HUES6 (cell line): ENCODE data around the gene MEN1.
A peak's percentile ranks its signal among the peaks of the same experiment; 100 is the strongest.

ENCODE experiments used
- H3K27ac ChIP-seq: 2 replicates; pipeline ENCODE4 v1.7.0; 2013; ENCODE audit warnings: low read depth, mild to moderate bottlenecking, low read length, inconsistent platforms
- H3K27me3 ChIP-seq: 2 replicates; pipeline ENCODE4 v1.6.1; 2013; ENCODE audit warnings: low read length; ENCODE audit not compliant: control insufficient read depth, insufficient read depth
- H3K36me3 ChIP-seq: 2 replicates; pipeline ENCODE4 v1.6.1; 2013; ENCODE audit warnings: low read length; ENCODE audit not compliant: control insufficient read depth, insufficient read depth
- H3K4me1 ChIP-seq: 2 replicates; pipeline ENCODE4 v1.6.1; 2013; ENCODE audit warnings: low read length; ENCODE audit not compliant: control insufficient read depth, insufficient read depth
- H3K4me3 ChIP-seq: 2 replicates; pipeline ENCODE4 v1.5.1; 2013; ENCODE audit warnings: low read depth, low read length
- H3K9ac ChIP-seq: one replicate; pipeline ENCODE4 v1.6.1; 2013; ENCODE audit warnings: mild to moderate bottlenecking, low read length
- H3K9me3 ChIP-seq: 2 replicates; pipeline ENCODE4 v1.6.1; 2013; ENCODE audit warnings: low read depth, low read length; ENCODE audit not compliant: control insufficient read depth, insufficient read depth

The MEN1 gene

DNA sequence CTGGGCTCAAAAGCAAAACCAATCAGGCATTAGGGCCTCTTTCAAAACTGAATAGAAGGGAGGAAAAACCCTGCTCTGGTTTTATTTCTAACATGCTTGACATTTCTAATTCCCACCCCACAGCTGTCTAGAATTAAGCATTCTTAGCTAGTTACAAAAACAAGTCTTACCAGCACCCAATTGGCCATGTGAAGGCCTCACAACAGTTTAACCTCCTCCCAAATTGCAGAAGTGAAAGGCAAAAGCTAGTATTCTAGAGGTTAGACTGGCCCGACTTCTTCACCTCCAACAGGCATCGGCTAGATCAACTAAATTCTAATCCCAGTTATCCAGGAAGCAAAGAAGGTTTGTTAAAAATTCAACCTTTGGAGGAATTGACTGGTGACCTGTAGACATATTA, 38.5 kb downstream of the MEN1 start:
- Histone ChIP-seq H3K9me3 (no peaks in the 10 kb centered on the region), H3K4me1 (peaks cover 8% of the 10 kb centered on the region)

GRCh38 chr11:64770120-64770519, 40.2 kb downstream of the MEN1 start:
- H3K36me3 ChIP-seq = peaks cover 95% of the 10 kb centered on the region
- H3K4me3 ChIP-seq = no peak overlapping the region
- no peaks in the 10 kb centered on the region for H3K27me3 ChIP-seq
- H3K27ac ChIP-seq = no peak overlapping the region
- no peak overlapping the region for H3K9ac ChIP-seq
- H3K4me1 ChIP-seq = peaks cover 14% of the 10 kb centered on the region
- no peaks in the 10 kb centered on the region for H3K9me3 ChIP-seq

More for the DNA sequence above, 38.5 kb downstream of the MEN1 start:
- H3K27me3 ChIP-seq = no peaks in the 10 kb centered on the region
- H3K27ac ChIP-seq = no peak overlapping the region
- peaks cover 100% of the 10 kb centered on the region for H3K36me3 ChIP-seq
- no peak overlapping the region for H3K9ac ChIP-seq
- H3K4me3 ChIP-seq = no peak overlapping the region

GRCh38 chr11:64769283-64769682, 41.1 kb downstream of the MEN1 start:
- Histone ChIP-seq H3K9ac (no peak overlapping the region), H3K36me3 (peaks cover 95% of the 10 kb centered on the region), H3K9me3 (no peaks in the 10 kb centered on the region), H3K4me3 (no peak overlapping the region), H3K27ac (no peak overlapping the region), H3K4me1 (peaks cover 22% of the 10 kb centered on the region), H3K27me3 (no peaks in the 10 kb centered on the region)

- Histone ChIP-seq H3K9ac (no peak overlapping the region), H3K36me3 (peaks cover 95% of the 10 kb centered on the region), H3K4me1 (peaks cover 32% of the 10 kb centered on the region), H3K27me3 (no peaks in the 10 kb centered on the region), H3K9me3 (no peaks in the 10 kb centered on the region), H3K4me3 (no peak overlapping the region), H3K27ac (no peak overlapping the region)
Measured at GRCh38 chr11:64768300-64768694, 42.1 kb downstream of the MEN1 start.

DNA sequence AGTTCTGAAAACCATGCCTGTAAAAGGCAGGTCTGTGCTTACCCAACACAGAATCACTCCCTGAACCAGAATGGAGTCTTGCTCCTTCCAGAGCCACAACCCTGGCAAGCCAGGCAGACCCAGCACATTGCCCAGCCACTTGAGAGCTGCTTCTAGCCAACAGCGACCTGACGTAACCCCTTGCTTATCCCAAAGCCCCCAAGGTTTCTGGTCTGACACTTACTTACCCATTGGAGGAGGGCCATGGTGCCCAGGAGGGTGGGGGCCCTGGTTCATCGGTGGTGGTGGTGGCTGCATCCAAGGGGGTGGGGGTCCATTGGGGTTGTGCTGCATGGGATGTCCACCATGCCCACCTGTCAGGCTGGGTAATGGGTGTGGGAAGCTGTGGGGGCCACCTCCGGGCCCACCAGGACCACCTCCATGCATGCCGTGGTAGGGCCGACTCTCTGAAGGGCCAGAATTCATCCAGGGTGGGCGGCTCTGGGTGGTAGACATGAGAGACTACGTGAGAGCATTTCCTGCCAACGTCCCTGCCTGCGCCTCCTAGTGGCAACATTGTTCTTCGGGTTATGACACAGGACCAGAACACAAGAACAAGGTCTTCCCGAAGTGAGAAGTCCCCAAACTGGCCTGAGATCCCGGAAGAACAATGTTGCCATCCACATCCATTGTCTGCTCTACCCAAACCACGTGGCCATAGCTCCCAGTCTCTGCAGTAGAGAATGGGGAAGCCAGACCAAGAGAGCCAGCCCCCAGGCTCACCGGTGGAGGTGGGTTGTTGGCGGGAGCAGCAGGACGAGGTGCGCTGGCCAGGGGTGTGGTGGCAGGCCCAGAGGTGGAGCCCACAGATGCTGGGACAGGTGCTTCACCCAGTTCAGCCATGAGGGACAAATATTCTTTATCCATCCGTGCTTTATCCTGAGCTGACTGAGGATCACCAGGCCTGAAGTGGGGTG, 42.7 kb downstream of the MEN1 start:
- peaks cover 39% of the 10 kb centered on the region for H3K4me1 ChIP-seq
- H3K9me3 ChIP-seq = no peaks in the 10 kb centered on the region
- peaks cover 92% of the 10 kb centered on the region for H3K36me3 ChIP-seq
- no peak overlapping the region for H3K9ac ChIP-seq
- H3K27ac ChIP-seq = no peak overlapping the region
- H3K27me3 ChIP-seq = no peaks in the 10 kb centered on the region
- no peak overlapping the region for H3K4me3 ChIP-seq

DNA sequence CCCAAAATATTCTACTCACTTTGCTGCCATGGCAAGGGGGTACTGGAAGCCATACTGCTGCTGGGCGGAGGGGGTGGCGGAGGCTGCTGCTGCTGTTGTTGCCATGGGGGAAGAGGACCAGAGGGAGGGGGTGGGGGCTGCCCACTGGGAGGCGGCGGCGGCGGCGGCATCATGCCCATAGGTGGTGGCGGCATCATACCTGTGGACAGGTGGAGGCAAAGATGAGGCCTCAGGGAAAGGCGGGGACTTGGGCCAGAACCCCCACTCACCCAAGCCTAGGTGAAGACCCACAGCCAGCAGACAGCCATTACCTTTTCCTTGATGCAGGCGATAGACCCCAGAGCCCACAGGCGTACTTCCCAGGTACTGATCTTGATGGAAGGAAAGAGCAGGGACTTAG, 43.5 kb downstream of the MEN1 start:
- Histone ChIP-seq H3K9ac (no peak overlapping the region), H3K4me1 (peaks cover 46% of the 10 kb centered on the region), H3K4me3 (no peak overlapping the region), H3K9me3 (no peaks in the 10 kb centered on the region), H3K36me3 (peaks cover 84% of the 10 kb centered on the region), H3K27me3 (no peaks in the 10 kb centered on the region), H3K27ac (no peak overlapping the region)

DNA sequence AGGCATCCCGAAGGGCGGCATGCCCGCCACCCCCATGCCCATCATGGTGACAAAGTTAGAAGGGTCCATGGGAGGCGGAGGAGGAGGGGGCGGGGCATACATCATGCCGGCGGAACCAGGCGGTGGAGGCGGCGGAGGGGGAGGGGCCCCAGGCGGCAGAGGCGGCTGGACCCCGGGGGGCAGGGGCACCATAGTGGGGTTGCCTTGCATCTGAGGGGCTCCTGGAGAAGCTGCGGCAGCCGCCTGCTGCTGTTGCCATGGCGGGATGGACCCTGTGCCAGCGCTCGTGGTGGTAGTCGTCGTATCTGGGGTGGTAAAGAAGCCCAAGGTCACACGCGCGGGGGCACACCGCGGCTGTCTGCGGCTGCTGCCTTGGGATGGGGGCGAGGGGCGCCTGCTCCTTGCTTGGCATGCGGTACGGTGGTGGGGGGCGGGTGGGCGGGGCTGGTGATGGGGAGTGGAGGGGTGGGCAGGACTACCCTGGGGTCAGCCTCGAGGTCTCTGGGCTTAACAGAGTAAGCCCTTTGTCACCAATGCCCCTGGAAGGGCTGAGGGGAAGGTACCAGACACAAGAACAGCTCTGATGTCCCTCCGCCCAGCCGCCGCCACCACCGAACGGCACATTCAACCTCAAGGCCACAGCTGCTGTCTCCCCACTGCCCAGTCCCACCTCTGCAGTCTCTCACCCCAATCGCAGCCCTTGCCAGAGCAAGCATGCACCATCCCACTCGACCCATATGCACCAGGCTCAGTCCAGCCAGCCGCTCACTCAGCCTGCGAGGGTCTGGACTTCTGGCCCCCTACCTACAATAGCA, 44.3 kb downstream of the MEN1 start:
- H3K4me1 ChIP-seq = peaks cover 52% of the 10 kb centered on the region
- H3K36me3 ChIP-seq = peaks cover 76% of the 10 kb centered on the region
- no peak overlapping the region for H3K4me3 ChIP-seq
- no peaks in the 10 kb centered on the region for H3K27me3 ChIP-seq
- no peaks in the 10 kb centered on the region for H3K9me3 ChIP-seq
- no peak overlapping the region for H3K9ac ChIP-seq
- H3K27ac ChIP-seq = no peak overlapping the region

DNA sequence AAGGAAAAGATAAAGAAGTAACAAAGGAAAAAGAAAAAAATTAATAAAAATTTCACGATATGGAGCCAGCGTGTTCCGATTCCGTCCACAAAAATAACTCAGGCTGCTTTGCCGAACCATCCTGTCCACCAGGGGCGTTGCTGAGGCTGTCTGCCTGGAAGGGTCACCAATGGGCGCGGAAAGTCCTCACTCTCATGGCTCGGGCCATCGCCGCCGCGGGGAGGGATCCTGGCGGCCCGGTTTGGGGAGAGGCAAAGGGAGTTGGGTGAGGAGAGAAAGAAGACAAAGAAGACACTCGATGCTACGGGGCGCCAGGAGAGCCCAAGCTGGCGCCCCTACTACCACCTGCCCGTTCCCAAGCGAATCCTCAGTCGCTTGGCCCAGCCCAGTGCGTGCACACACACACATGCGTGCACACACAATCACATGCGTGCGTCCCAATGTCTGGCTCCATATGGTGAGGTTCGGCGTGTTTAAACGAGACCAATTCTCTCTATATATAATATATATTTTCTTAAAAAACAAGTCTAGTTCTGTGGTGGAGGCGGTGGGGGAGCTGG, 45.0 kb downstream of the MEN1 start:
- no peak overlapping the region for H3K9ac ChIP-seq
- H3K4me3 ChIP-seq = no peak overlapping the region
- H3K27ac ChIP-seq = no peak overlapping the region
- H3K36me3 ChIP-seq = peaks cover 69% of the 10 kb centered on the region
- no peaks in the 10 kb centered on the region for H3K9me3 ChIP-seq
- peaks cover 59% of the 10 kb centered on the region for H3K4me1 ChIP-seq
- H3K27me3 ChIP-seq = no peaks in the 10 kb centered on the region

DNA sequence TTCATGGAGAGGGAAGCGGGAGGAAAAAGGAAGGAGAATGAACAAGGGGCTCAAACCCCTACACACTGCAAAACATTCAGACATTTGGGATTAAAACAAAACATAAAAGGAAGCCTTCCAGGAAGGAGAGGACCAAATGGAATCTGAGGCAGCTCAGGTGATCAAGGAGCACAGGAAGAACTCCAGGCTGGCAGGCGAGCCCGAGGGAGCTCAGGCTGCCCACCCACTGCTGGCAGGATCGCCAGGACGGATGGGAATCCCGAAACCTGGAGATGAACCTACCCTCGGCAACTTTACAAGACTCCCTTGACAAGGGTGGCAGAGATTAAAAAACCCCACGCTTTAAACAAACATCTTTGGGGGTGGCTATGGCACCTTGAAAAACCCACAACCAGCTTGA, 45.6 kb downstream of the MEN1 start:
- H3K27me3 ChIP-seq = no peaks in the 10 kb centered on the region
- peaks cover 63% of the 10 kb centered on the region for H3K36me3 ChIP-seq
- no peak overlapping the region for H3K9ac ChIP-seq
- H3K4me3 ChIP-seq = no peak overlapping the region
- H3K9me3 ChIP-seq = no peaks in the 10 kb centered on the region
- peaks cover 65% of the 10 kb centered on the region for H3K4me1 ChIP-seq
- H3K27ac ChIP-seq = 0 out of 2 replicates have a peak overlapping the region, but pooled peaks have one; percentile 83

DNA sequence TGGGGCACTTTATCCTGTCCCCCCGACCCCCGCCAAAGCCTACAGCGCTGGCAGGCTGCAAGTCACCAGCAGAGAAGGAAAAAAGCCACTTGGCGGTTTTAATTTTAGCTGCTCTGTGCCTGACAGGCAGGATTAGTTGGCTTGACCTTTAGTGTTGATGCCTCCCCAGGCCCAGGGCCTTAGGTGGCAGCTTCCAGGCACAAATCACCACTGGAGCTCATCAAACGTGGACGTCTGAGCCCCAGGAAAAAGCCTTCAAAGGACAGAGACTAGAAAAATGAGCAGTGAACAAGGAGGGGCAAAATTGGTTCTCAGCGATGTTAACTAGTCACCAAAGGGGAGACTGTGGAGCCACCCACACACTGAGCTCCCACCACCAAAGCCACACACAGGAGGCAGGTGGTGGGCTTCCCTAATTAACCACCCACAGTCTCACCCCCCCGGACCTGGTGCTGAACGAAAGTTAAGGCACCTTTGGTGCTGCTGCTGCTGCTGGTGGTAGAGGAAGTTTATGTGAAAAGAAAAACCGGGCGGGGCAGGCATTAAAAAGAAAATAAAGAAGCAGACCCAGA, 46.2 kb downstream of the MEN1 start:
- Histone ChIP-seq H3K27me3 (no peaks in the 10 kb centered on the region), H3K4me3 (no peak overlapping the region), H3K4me1 (peaks cover 71% of the 10 kb centered on the region), H3K27ac (peak overlapping the region; percentile 83), H3K9ac (peak overlapping the region; percentile 60), H3K9me3 (no peaks in the 10 kb centered on the region), H3K36me3 (peaks cover 57% of the 10 kb centered on the region)
